RWPE1 (cell line): Measurements from ENCODE around the gene PDZRN4.

Source experiments
- CTCF ChIA-PET: fragments of 350-600 bp; sonication (Branson Sonifier 250); formaldehyde crosslinking; extraction: SDS; loops from one replicate; lab custom pipeline; 2021; lab: Yijun Ruan, JAX
- POLR2A ChIA-PET: fragments of 400-600 bp; formaldehyde crosslinking; extraction: SDS; loops from one replicate; lab custom pipeline; 2020; ENCODE audit warnings: antibody characterized with exemption; ENCODE audit not compliant: low non-redundant PET; lab: Yijun Ruan, JAX
- DNase-seq: peaks from one replicate; pipeline ENCODE4 v3.0.0; 2012; ENCODE audit warnings: low spot score
- H3K27ac ChIP-seq: fragments of 450-650 bp; 2 replicates; pipeline ENCODE4 v1.5.1; 2017
- CTCF ChIP-seq: fragments of 450-650 bp; conservative IDR thresholded peaks from 2 replicates; pipeline ENCODE4 v1.5.1; 2017; ENCODE audit warnings: low read depth, mild to moderate bottlenecking

The PDZRN4 gene

GRCh38 chr12:41479426-41479825, 291.3 kb downstream of the PDZRN4 start:
- DNase-seq: no peak
- ChIA-PET POLR2A (no interaction called here), CTCF (no interaction called here)
- no peak for TF ChIP-seq CTCF
- no peak overlapping the region for H3K27ac ChIP-seq

- ChIA-PET POLR2A (no interaction called here), CTCF (no interaction called here)
- TF ChIP-seq CTCF: no peak
- no peak for DNase-seq
- H3K27ac ChIP-seq: no peak overlapping the region
Measured at GRCh38 chr12:41485203-41485602, 297.1 kb downstream of the PDZRN4 start.

GRCh38 chr12:41486718-41487117, 298.6 kb downstream of the PDZRN4 start:
- POLR2A ChIA-PET: no interaction called here
- DNase-seq: no peak
- TF ChIP-seq CTCF: no peak
- H3K27ac ChIP-seq: no peak overlapping the region
- CTCF ChIA-PET: no interaction called here

- DNase-seq: no peak
- CTCF ChIA-PET: no interaction called here
- POLR2A ChIA-PET: no interaction called here
Measured at GRCh38 chr12:41496009-41496408, 307.9 kb downstream of the PDZRN4 start.

GRCh38 chr12:41497409-41497808, 309.3 kb downstream of the PDZRN4 start:
- no peak overlapping the region for H3K27ac ChIP-seq
- ChIA-PET CTCF (interaction anchor here (0.8 kb wide), 1 partner anchor 307 kb away, joined by 4 read pairs; no protein-coding TSS in a partner anchor), POLR2A (no interaction called here)
- no peak for DNase-seq
- no peak for TF ChIP-seq CTCF

More at GRCh38 chr12:41496009-41496408, 307.9 kb downstream of the PDZRN4 start:
- H3K27ac ChIP-seq: no peak overlapping the region
- TF ChIP-seq CTCF: no peak

- CTCF ChIA-PET: interaction anchor here (0.6 kb wide), 1 partner anchor 8 kb away, joined by 3 read pairs; no protein-coding TSS in a partner anchor
- DNase-seq: no peak
- POLR2A ChIA-PET: no interaction called here
- H3K27ac ChIP-seq: no peak overlapping the region
- no peak for TF ChIP-seq CTCF
Measured at GRCh38 chr12:41504976-41505375, 316.9 kb downstream of the PDZRN4 start.
